ENCODE measurements around the gene CDAN1. TPM values are rescaled to one million over a fixed set of nuclear protein-coding genes. Genes with fewer than 3 reads are reported as not detected.

CDAN1 gene
- total RNA-seq, 1 donor from 2014 or later, result 20.6 TPM

DNA sequence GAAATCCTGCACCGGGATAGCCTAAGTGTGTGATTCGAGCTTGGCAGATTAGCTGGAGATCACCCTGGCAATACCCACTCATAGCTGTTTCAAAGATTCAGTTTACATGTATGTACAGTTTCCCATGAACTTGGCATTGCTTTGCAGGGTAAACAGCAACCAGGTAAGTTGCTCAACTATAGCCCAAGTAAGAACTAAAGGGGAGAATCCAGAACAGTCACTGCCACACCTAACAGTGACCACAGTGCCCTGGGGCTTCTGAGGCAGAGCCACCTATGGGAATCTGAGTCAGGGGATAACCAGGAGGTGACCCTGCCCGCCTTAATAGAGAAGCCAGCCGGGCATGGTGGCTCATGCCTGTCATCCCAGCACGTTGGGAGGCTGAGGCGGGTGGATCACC lies 15.9 kb downstream of the CDAN1 start:
- Mint-ChIP-seq H3K27ac (ENCODE audit: unreplicated experiment) (no peak overlapping the region), H3K27me3 (ENCODE audit: unreplicated experiment) (peaks cover 5% of the 10 kb centered on the region), H3K4me1 (ENCODE audit: low read depth, unreplicated experiment) (peaks cover 10% of the 10 kb centered on the region), H3K9me3 (ENCODE audit: unreplicated experiment) (peaks cover 6% of the 10 kb centered on the region), H3K4me3 (ENCODE audit: unreplicated experiment) (no peak overlapping the region), H3K36me3 (ENCODE audit: unreplicated experiment) (no peaks in the 10 kb centered on the region)
- TF ChIP-seq, protein P1, sequence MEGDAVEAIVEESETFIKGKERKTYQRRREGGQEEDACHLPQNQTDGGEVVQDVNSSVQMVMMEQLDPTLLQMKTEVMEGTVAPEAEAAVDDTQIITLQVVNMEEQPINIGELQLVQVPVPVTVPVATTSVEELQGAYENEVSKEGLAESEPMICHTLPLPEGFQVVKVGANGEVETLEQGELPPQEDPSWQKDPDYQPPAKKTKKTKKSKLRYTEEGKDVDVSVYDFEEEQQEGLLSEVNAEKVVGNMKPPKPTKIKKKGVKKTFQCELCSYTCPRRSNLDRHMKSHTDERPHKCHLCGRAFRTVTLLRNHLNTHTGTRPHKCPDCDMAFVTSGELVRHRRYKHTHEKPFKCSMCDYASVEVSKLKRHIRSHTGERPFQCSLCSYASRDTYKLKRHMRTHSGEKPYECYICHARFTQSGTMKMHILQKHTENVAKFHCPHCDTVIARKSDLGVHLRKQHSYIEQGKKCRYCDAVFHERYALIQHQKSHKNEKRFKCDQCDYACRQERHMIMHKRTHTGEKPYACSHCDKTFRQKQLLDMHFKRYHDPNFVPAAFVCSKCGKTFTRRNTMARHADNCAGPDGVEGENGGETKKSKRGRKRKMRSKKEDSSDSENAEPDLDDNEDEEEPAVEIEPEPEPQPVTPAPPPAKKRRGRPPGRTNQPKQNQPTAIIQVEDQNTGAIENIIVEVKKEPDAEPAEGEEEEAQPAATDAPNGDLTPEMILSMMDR (IDR thresholded peaks at IDR 0.05; ENCODE audit: partially characterized antibody, unreplicated experiment), result no peak
- DNase-seq, result no peak

DNA sequence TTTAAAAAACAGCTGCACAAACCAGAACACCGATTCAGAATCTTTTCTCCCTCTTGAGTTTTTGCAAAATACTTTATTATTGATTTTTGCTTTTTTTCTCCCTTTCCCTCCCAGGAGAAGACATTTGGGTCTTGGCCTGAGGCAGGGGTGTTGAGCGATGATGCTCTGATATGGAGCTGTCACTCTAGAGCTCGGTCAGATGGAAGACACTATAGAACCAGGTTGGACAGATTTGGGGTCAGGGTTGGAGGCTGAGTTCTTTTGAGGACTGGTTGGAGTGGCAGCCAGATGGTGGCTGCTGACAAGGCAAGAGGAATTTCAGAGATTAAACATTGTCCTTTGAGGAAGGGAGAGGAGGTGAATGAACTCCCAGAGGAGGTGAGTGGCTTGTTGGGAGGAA lies 16.9 kb downstream of the CDAN1 start:
- peaks cover 5% of the 10 kb centered on the region for H3K27me3 Mint-ChIP-seq (ENCODE audit: unreplicated experiment)
- H3K36me3 Mint-ChIP-seq (ENCODE audit: unreplicated experiment), result peaks cover 2% of the 10 kb centered on the region
- H3K9me3 Mint-ChIP-seq (ENCODE audit: unreplicated experiment), result peaks cover 6% of the 10 kb centered on the region
- no peak for DNase-seq
- TF ChIP-seq, protein P1 (IDR thresholded peaks at IDR 0.05; ENCODE audit: partially characterized antibody, unreplicated experiment), result no peak
- no peak overlapping the region for H3K27ac Mint-ChIP-seq (ENCODE audit: unreplicated experiment)
- H3K4me1 Mint-ChIP-seq (ENCODE audit: low read depth, unreplicated experiment), result peaks cover 9% of the 10 kb centered on the region
- no peak overlapping the region for H3K4me3 Mint-ChIP-seq (ENCODE audit: unreplicated experiment)

DNA sequence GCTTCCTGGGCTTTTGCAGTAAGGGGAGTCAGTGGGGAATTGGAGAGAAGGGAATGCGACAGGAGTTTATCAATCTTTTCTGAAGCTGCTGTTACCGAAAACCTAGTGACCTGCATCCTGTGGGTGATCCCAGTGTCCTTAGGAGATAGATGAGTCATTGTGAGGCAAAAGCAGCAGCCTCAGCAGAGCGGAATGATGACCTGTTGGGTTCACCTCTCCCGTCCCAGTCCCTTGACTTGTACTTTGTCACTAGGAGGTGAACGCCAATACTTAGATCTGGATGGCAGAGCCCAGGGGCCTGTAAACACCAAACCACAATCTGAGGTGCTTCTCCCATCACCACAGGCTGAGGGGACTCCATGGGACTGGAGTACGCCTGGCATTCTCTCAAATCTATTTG lies 17.9 kb downstream of the CDAN1 start:
- H3K4me1 Mint-ChIP-seq (ENCODE audit: low read depth, unreplicated experiment), result peaks cover 11% of the 10 kb centered on the region
- TF ChIP-seq, protein P1 (IDR thresholded peaks at IDR 0.05; ENCODE audit: partially characterized antibody, unreplicated experiment), result no peak
- H3K36me3 Mint-ChIP-seq (ENCODE audit: unreplicated experiment), result peaks cover 4% of the 10 kb centered on the region
- H3K27ac Mint-ChIP-seq (ENCODE audit: unreplicated experiment), result no peak overlapping the region
- no peak for DNase-seq
- H3K4me3 Mint-ChIP-seq (ENCODE audit: unreplicated experiment), result no peak overlapping the region
- H3K27me3 Mint-ChIP-seq (ENCODE audit: unreplicated experiment), result peaks cover 6% of the 10 kb centered on the region
- peaks cover 6% of the 10 kb centered on the region for H3K9me3 Mint-ChIP-seq (ENCODE audit: unreplicated experiment)

DNA sequence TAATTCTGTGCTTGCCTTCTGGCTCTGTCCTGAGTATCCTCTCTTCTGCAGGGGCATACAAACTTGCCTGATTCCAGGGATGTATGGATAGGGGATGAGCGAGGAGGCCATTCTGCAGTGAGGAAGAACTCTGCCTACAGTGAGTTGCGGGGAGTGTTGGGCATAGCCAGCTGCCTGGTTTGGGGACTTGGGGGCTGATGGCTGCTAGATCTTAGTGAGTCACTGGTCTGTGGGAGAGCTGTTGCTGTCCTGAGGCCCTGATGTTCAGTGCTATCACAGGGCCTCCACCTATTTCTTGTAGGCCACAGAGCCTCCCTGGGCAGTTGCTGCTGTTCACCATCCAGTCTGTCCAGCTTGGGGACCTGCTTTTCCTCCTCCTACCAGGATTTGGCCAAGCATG lies 20.3 kb downstream of the CDAN1 start:
- H3K27me3 Mint-ChIP-seq (ENCODE audit: unreplicated experiment), result peaks cover 5% of the 10 kb centered on the region
- peaks cover 4% of the 10 kb centered on the region for H3K36me3 Mint-ChIP-seq (ENCODE audit: unreplicated experiment)
- H3K27ac Mint-ChIP-seq (ENCODE audit: unreplicated experiment), result no peak overlapping the region
- H3K9me3 Mint-ChIP-seq (ENCODE audit: unreplicated experiment), result peaks cover 5% of the 10 kb centered on the region
- TF ChIP-seq, protein P1 (IDR thresholded peaks at IDR 0.05; ENCODE audit: partially characterized antibody, unreplicated experiment), result no peak
- H3K4me1 Mint-ChIP-seq (ENCODE audit: low read depth, unreplicated experiment), result peaks cover 11% of the 10 kb centered on the region
- no peak overlapping the region for H3K4me3 Mint-ChIP-seq (ENCODE audit: unreplicated experiment)
- no peak for DNase-seq

DNA sequence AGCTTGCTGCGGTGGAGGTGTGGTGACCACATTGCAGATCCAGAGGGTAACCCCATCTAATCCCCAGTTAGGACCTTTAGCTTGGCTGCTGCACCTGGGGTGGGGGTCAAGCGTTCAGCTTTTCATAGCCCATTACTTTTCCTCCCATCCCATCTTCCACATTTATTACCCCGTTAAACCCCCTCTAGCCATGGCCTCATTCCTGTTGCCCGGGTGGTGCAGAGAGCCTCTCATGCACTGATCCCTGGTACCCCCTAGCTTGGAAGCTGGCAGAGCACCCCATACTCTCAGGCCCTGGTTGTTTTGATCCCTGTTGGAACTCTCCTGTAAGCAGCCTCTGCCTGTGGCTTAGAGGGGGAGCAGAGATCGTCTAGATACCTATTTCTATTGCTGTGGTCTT lies 20.8 kb downstream of the CDAN1 start:
- Mint-ChIP-seq H3K4me1 (ENCODE audit: low read depth, unreplicated experiment) (peaks cover 11% of the 10 kb centered on the region), H3K9me3 (ENCODE audit: unreplicated experiment) (peaks cover 5% of the 10 kb centered on the region), H3K36me3 (ENCODE audit: unreplicated experiment) (peaks cover 4% of the 10 kb centered on the region), H3K27me3 (ENCODE audit: unreplicated experiment) (peaks cover 3% of the 10 kb centered on the region), H3K4me3 (ENCODE audit: unreplicated experiment) (no peak overlapping the region), H3K27ac (ENCODE audit: unreplicated experiment) (no peak overlapping the region)
- no peak for DNase-seq
- TF ChIP-seq, protein P1 (IDR thresholded peaks at IDR 0.05; ENCODE audit: partially characterized antibody, unreplicated experiment), result no peak

Measured in glutamatergic neuron (in vitro differentiated cells).